A673 (cell line): ENCODE data around the gene FNDC5. TPM values are rescaled to one million over a fixed set of nuclear protein-coding genes. Genes with fewer than 3 reads are reported as not detected.

Experiments used
- BruUV-seq: library from RNA; stranded (reverse); fragments of 400-500 nt; replicated peaks from 2 replicates; lab custom pipeline; 2021; lab: Mats Ljungman, UMichigan
- CTCF ChIA-PET: fragments of 300-600 bp; sonication (Branson Sonifier 250); formaldehyde crosslinking; loops from one replicate; lab custom pipeline; 2022; ENCODE audit warnings: antibody characterized with exemption; lab: Charles Lee
- POLR2A ChIA-PET: fragments of 300-600 bp; sonication (Branson Sonifier 250); formaldehyde crosslinking; loops from one replicate; lab custom pipeline; 2022; ENCODE audit warnings: antibody characterized with exemption; ENCODE audit not compliant: low non-redundant PET; lab: Charles Lee
- DNase-seq: peaks from one replicate; pipeline ENCODE4 v3.0.0-alpha.2; 2015; ENCODE audit warnings: low spot score
- H3K27ac ChIP-seq: fragments of 200-600 bp; sonication (generic); 2 replicates; pipeline ENCODE4 v1.5.1; 2016; ENCODE audit warnings: mixed run types, low read depth, mild to moderate bottlenecking, mixed read lengths, antibody characterized with exemption, low read length; ENCODE audit not compliant: poor library complexity, severe bottlenecking
- H3K27me3 ChIP-seq: fragments of 200-600 bp; sonication (generic); replicated peaks from 2 replicates; pipeline ENCODE4 v1.6.1; 2017; ENCODE audit warnings: mixed run types, low read depth, mild to moderate bottlenecking, mixed read lengths, antibody characterized with exemption, low read length; ENCODE audit not compliant: insufficient read depth, poor library complexity
- H3K36me3 ChIP-seq: fragments of 200-600 bp; sonication (generic); 2 replicates; pipeline ENCODE4 v1.6.1; 2016; ENCODE audit warnings: mixed run types, mild to moderate bottlenecking, mixed read lengths, antibody characterized with exemption, low read length; ENCODE audit not compliant: insufficient read depth, poor library complexity, severe bottlenecking
- H3K4me1 ChIP-seq: fragments of 200-600 bp; sonication (generic); 2 replicates; pipeline ENCODE4 v1.6.1; 2017; ENCODE audit warnings: mixed run types, mild to moderate bottlenecking, mixed read lengths, antibody characterized with exemption, low read length; ENCODE audit not compliant: insufficient read depth, poor library complexity, severe bottlenecking
- H3K4me3 ChIP-seq: fragments of 200-600 bp; sonication (generic); 2 replicates; pipeline ENCODE4 v1.5.1; 2016; ENCODE audit warnings: low read depth, mixed run types, mild to moderate bottlenecking, mixed read lengths, low read length; ENCODE audit not compliant: poor library complexity, severe bottlenecking
- H3K9me3 ChIP-seq: fragments of 200-600 bp; sonication (generic); 2 replicates; pipeline ENCODE4 v1.6.1; 2016; ENCODE audit warnings: mixed run types, low read depth, mild to moderate bottlenecking, mixed read lengths, antibody characterized with exemption, low read length; ENCODE audit not compliant: poor library complexity, severe bottlenecking
- EZH2 ChIP-seq: fragments of 200-600 bp; sonication (generic); IDR thresholded peaks from 2 replicates; pipeline ENCODE4 v1.6.1; 2017; ENCODE audit warnings: borderline replicate concordance, low read depth, mild to moderate bottlenecking, mixed read lengths, antibody characterized with exemption, low read length; ENCODE audit not compliant: poor library complexity, severe bottlenecking
- intact Hi-C: fragments of 100-400 bp; cut with micrococcal nuclease; formaldehyde crosslinking; loops from one replicate; pipeline ENCODE4 v1.10.0; 2022; ENCODE audit not compliant: unreplicated experiment
- total RNA-seq: library from RNA; stranded (reverse); gene quantifications from 2 replicates; pipeline ENCODE4 v1.2.3, GENCODE V29; 2021
- TF ChIP-seq, protein P1 (sequence below): fragments of 300-800, 200-600 bp; sonication (generic); conservative IDR thresholded peaks from 2 replicates; pipeline ENCODE4 v1.5.1; 2017; ENCODE audit warnings: low read depth, mild to moderate bottlenecking, antibody characterized with exemption, low read length, moderate library complexity, mixed read lengths

FNDC5 gene
- total RNA-seq, 1 experiment from 2014 or later, result 1.3 TPM

GRCh38 chr1:32887623-32888022 lies 16.9 kb upstream of the FNDC5 start:
- no TSS peak for BruUV-seq
- TF ChIP-seq EZH2, result no peak
- TF ChIP-seq, protein P1, sequence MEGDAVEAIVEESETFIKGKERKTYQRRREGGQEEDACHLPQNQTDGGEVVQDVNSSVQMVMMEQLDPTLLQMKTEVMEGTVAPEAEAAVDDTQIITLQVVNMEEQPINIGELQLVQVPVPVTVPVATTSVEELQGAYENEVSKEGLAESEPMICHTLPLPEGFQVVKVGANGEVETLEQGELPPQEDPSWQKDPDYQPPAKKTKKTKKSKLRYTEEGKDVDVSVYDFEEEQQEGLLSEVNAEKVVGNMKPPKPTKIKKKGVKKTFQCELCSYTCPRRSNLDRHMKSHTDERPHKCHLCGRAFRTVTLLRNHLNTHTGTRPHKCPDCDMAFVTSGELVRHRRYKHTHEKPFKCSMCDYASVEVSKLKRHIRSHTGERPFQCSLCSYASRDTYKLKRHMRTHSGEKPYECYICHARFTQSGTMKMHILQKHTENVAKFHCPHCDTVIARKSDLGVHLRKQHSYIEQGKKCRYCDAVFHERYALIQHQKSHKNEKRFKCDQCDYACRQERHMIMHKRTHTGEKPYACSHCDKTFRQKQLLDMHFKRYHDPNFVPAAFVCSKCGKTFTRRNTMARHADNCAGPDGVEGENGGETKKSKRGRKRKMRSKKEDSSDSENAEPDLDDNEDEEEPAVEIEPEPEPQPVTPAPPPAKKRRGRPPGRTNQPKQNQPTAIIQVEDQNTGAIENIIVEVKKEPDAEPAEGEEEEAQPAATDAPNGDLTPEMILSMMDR, result no peak
- Histone ChIP-seq H3K36me3 (no peaks in the 10 kb centered on the region), H3K4me3 (no peak overlapping the region), H3K27ac (no peak overlapping the region), H3K9me3 (no peaks in the 10 kb centered on the region), H3K27me3 (peaks cover 11% of the 10 kb centered on the region), H3K4me1 (peaks cover 4% of the 10 kb centered on the region)
- intact Hi-C loops, result no loop called here
- no peak for DNase-seq
- ChIA-PET CTCF (no interaction called here), POLR2A (interaction anchor here (0.5 kb wide), 1 partner anchor 88 kb away, joined by 6 read pairs; no protein-coding TSS in a partner anchor)

- no peaks in the 10 kb centered on the region for H3K36me3 ChIP-seq
- intact Hi-C loops, result no loop called here
- H3K4me3 ChIP-seq, result peak overlapping the region; percentile 27
- TF ChIP-seq, protein P1, result no peak; the same call in 1 of the 2 replicates
- TF ChIP-seq EZH2, result no peak
- ChIA-PET POLR2A (no interaction called here), CTCF (interaction anchor here (0.6 kb wide), 1 partner anchor 11 kb away, joined by 4 read pairs; no protein-coding TSS in a partner anchor)
- no peaks in the 10 kb centered on the region for H3K9me3 ChIP-seq
- peaks cover 4% of the 10 kb centered on the region for H3K4me1 ChIP-seq
- no peak overlapping the region for H3K27ac ChIP-seq
- no peak for DNase-seq
- BruUV-seq, result no TSS peak
- peaks cover 11% of the 10 kb centered on the region for H3K27me3 ChIP-seq
Measured at GRCh38 chr1:32886828-32887414, 16.2 kb upstream of the FNDC5 start.

GRCh38 chr1:32886004-32886827 lies 15.5 kb upstream of the FNDC5 start, which contains the start of gene HPCA:
Gene HPCA, plus strand, starts transcription at chr1:32886491. Its CDS starts 2,408 bp downstream, at chr1:32888899.
- H3K4me3 ChIP-seq, result peak within 1 kb of the TSS; percentile 27
- POLR2A ChIA-PET, result no interaction called here

More at GRCh38 chr1:32886004-32886827, 15.5 kb upstream of the FNDC5 start, which contains the start of gene HPCA:
- no TSS peak for BruUV-seq
- H3K36me3 ChIP-seq, result no peaks in the 10 kb centered on the region
- intact Hi-C loops, result no loop called here
- peaks cover 11% of the 10 kb centered on the region for H3K27me3 ChIP-seq
- CTCF ChIA-PET, result interaction anchor here (0.6 kb wide), 1 partner anchor 10 kb away, joined by 4 read pairs; no protein-coding TSS in a partner anchor
- no peaks in the 10 kb centered on the region for H3K9me3 ChIP-seq
- peak; percentile 69 for DNase-seq
- H3K27ac ChIP-seq, result no peak within 1 kb of the TSS
- H3K4me1 ChIP-seq, result peaks cover 4% of the 10 kb centered on the region
- TF ChIP-seq EZH2, result no peak
- TF ChIP-seq, protein P1, result peak; percentile 78
